Skeletal muscle cell (primary cell): ENCODE results near the gene NR6A1.

ENCODE experiments used
- DNase-seq: peaks from one replicate; pipeline ENCODE4 v3.0.0-alpha.2; 2010; ENCODE audit warnings: low read depth
- H3K4me3 ChIP-seq: 2 replicates; pipeline ENCODE4 v1.5.1; 2011; ENCODE audit warnings: low read depth, mild to moderate bottlenecking, control low read depth, low read length, moderate library complexity

Gene NR6A1

GRCh38 chr9:124673063-124673462 is 98.0 kb downstream of the NR6A1 start:
- no peak overlapping the region for H3K4me3 ChIP-seq
- no peak for DNase-seq

- no peak overlapping the region for H3K4me3 ChIP-seq
- no peak for DNase-seq
Measured at GRCh38 chr9:124671861-124672260, 99.2 kb downstream of the NR6A1 start.

GRCh38 chr9:124666642-124667041 is 104.5 kb downstream of the NR6A1 start:
- DNase-seq, result no peak
- no peak overlapping the region for H3K4me3 ChIP-seq

GRCh38 chr9:124665391-124666058 is 105.6 kb downstream of the NR6A1 start:
- no peak overlapping the region for H3K4me3 ChIP-seq
- peak; percentile 38 for DNase-seq

- DNase-seq, result no peak
- H3K4me3 ChIP-seq, result no peak overlapping the region
Measured at GRCh38 chr9:124664143-124664542, 107.0 kb downstream of the NR6A1 start.

- no peak for DNase-seq
- H3K4me3 ChIP-seq, result no peak overlapping the region
Measured at GRCh38 chr9:124663046-124663961, 107.8 kb downstream of the NR6A1 start.

- H3K4me3 ChIP-seq, result no peak overlapping the region
Measured at GRCh38 chr9:124662561-124662960, 108.5 kb downstream of the NR6A1 start.

GRCh38 chr9:124661271-124661670 is 109.8 kb downstream of the NR6A1 start:
- H3K4me3 ChIP-seq, result no peak overlapping the region
- no peak for DNase-seq

More at GRCh38 chr9:124662561-124662960, 108.5 kb downstream of the NR6A1 start:
- no peak for DNase-seq

- DNase-seq, result peak; percentile 17
- H3K4me3 ChIP-seq, result peak overlapping the region; percentile 66
Measured at GRCh38 chr9:124660341-124660801, 110.7 kb downstream of the NR6A1 start.

GRCh38 chr9:124659099-124659659 is 111.9 kb downstream of the NR6A1 start:
- peak; percentile 95 for DNase-seq
- peak overlapping the region; percentile 66 for H3K4me3 ChIP-seq

- peak overlapping the region; percentile 66 for H3K4me3 ChIP-seq
- DNase-seq, result peak; percentile 95
Measured at GRCh38 chr9:124658165-124659017, 112.7 kb downstream of the NR6A1 start.

GRCh38 chr9:124657516-124657915 is 113.6 kb downstream of the NR6A1 start:
- no peak for DNase-seq

GRCh38 chr9:124654431-124654830 is 116.7 kb downstream of the NR6A1 start:
- no peak overlapping the region for H3K4me3 ChIP-seq
- DNase-seq, result no peak

More at GRCh38 chr9:124657516-124657915, 113.6 kb downstream of the NR6A1 start:
- no peak overlapping the region for H3K4me3 ChIP-seq

- no peak overlapping the region for H3K4me3 ChIP-seq
- peak; percentile 75 for DNase-seq
Measured at GRCh38 chr9:124652615-124653393, 118.3 kb downstream of the NR6A1 start.

GRCh38 chr9:124652203-124652602 is 118.9 kb downstream of the NR6A1 start:
- no peak for DNase-seq
- no peak overlapping the region for H3K4me3 ChIP-seq

GRCh38 chr9:124645274-124645673 is 125.8 kb downstream of the NR6A1 start:
- DNase-seq, result no peak
- no peak overlapping the region for H3K4me3 ChIP-seq

- DNase-seq, result no peak
- H3K4me3 ChIP-seq, result no peak overlapping the region
Measured at GRCh38 chr9:124639637-124640036, 131.5 kb downstream of the NR6A1 start.

GRCh38 chr9:124635285-124635684 is 135.8 kb downstream of the NR6A1 start:
- DNase-seq, result no peak
- no peak overlapping the region for H3K4me3 ChIP-seq
